Sigmoid colon (tissue), 7 donors: ENCODE data around the gene FOXD1. TPM values are rescaled to one million over a fixed set of nuclear protein-coding genes. Genes with fewer than 3 reads are reported as not detected.
"Not testable (repeated sequence)": the region's sequence is repeated elsewhere in the genome, so short reads cannot be mapped to it uniquely, and the experiment has no call there.

Source experiments
- DNase-seq: peaks from one replicate; pipeline ENCODE4 v3.0.0-alpha.2; 2019
- H3K27ac ChIP-seq, 4 donors: fragments of 200-600 bp; sonication (generic); one replicate each; pipeline ENCODE4 v1.5.1; 2016 to 2019; ENCODE audit warnings: mild to moderate bottlenecking in 1 of 4
- H3K27me3 ChIP-seq, 3 donors: fragments of 200-600 bp; sonication (generic); one replicate each; pipeline ENCODE4 v1.5.1; 2019; ENCODE audit warnings: mild to moderate bottlenecking in 1 of 3
- H3K36me3 ChIP-seq, 4 donors: fragments of 200-600 bp; sonication (generic); one replicate each; pipeline ENCODE4 v1.5.1; 2016 to 2019
- H3K4me1 ChIP-seq, 4 donors: fragments of 200-600 bp; sonication (generic); one replicate each; pipeline ENCODE4 v1.5.1; 2017 to 2019
- H3K4me3 ChIP-seq, 4 donors: fragments of 200-600 bp; sonication (generic); one replicate each; pipeline ENCODE4 v1.5.1; 2017 to 2019; ENCODE audit warnings: mild to moderate bottlenecking in 2 of 4, moderate library complexity in 1 of 4
- H3K9me3 ChIP-seq, 4 donors: fragments of 200-600 bp in 3 of 4; sonication (generic) in 3 of 4; one replicate each; pipeline versions ENCODE4 v1.5.1 to v1.6.1; 2013 to 2019
- EP300 ChIP-seq, 4 donors: sonication (generic); formaldehyde crosslinking; IDR thresholded peaks; one replicate each; pipeline ENCODE4 v1.6.1; 2017; ENCODE audit warnings: antibody characterized with exemption in 4 of 4
- POLR2A ChIP-seq, 2 donors: fragments of 450-650 bp; IDR thresholded peaks; one replicate each; pipeline ENCODE4 v1.6.1; 2016; ENCODE audit warnings: antibody characterized with exemption in 2 of 2, mild to moderate bottlenecking in 2 of 2, moderate library complexity in 2 of 2
- POLR2AphosphoS5 ChIP-seq, 4 donors: sonication (generic); formaldehyde crosslinking; IDR thresholded peaks; one replicate each; pipeline ENCODE4 v1.6.1; 2017; ENCODE audit warnings: antibody characterized with exemption in 4 of 4
- WGBS, 2 donors: extraction: QIAGEN DNeasy Blood & Tissue Kit; methylation state at CpG; one replicate each; pipeline ENCODE4 v1.1.7; 2013; 5-methylcytosine and 5-hydroxymethylcytosine counted together
- intact Hi-C: fragments of 100-400 bp; cut with DNase I; formaldehyde crosslinking; loops from one replicate; pipeline ENCODE4 v1.15.1; 2023
- polyA plus RNA-seq, 3 donors: library from polyadenylated mRNA; stranded (reverse); fragments of 200-250 nt; gene quantifications; one replicate each; pipeline ENCODE4 v1.2.3, GENCODE V29; 2013
- total RNA-seq, 4 donors: library from RNA; depleted of rRNA; stranded (reverse); fragments of >200 nt; gene quantifications; one replicate each; pipeline ENCODE4 v1.1.0, GENCODE V29; 2016
- TF ChIP-seq, protein P1 (sequence below), 4 experiments: fragments of 450-650 bp in 3 of 4; fragments of 200-600 bp in 1 of 4; IDR thresholded peaks; one replicate each; pipeline ENCODE4 v1.5.1; 2016 to 2019; ENCODE audit warnings: antibody characterized with exemption in 4 of 4, mild to moderate bottlenecking in 3 of 4, moderate library complexity in 2 of 4
- donor health status: healthy with polysubstance abuse.
- donor health status: Bipolar disorder and iron deficiency.
- donor health status: healthy.

The FOXD1 gene
- total and polyA plus RNA-seq, 7 donors = 0.09 to 0.49 (median 0.36) TPM; not detected in 4

DNA sequence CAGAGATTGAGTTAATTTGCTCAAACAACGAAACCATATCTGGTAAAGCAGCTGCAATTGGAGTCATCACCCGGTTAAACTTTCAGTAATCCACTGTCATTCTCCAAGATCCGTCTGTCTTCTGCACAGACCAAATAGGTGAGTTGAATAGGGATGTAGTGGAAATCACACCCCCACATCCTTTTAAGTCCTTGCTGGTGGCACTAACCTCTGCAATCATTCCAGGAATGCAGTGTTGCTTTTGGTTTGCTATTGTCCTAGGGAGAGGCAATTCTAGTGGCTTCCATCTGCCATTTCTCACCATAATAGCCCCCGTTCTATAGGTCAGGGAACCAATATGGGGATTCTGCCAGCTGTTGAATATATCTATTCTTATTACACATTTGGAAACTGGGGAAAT, 35.1 kb upstream of the FOXD1 start:
- 88 to 92% methylated on average over 4 of the region's 4 CpGs for WGBS, 2 donors
- intact Hi-C loops = no loop called here
- no peak overlapping the region for H3K27ac ChIP-seq

GRCh38 chr5:73482383-73483136, 34.0 kb upstream of the FOXD1 start:
- 78 to 87% methylated on average over 4 of the region's 4 CpGs for WGBS, 2 donors
- intact Hi-C loops = no loop called here
- no peaks in the 10 kb centered on the region for H3K9me3 ChIP-seq

More for the DNA sequence above, 35.1 kb upstream of the FOXD1 start:
- no peaks in the 10 kb centered on the region for H3K4me1 ChIP-seq
- H3K4me3 ChIP-seq = no peak overlapping the region
- no peaks in the 10 kb centered on the region for H3K36me3 ChIP-seq
- peaks cover 0 to 5% (median 0%) of the 10 kb centered on the region in 3 donors for H3K27me3 ChIP-seq
- no peak for TF ChIP-seq POLR2AphosphoS5 (IDR thresholded peaks at IDR 0.05)
- no peak for TF ChIP-seq POLR2A (IDR thresholded peaks at IDR 0.05)
- DNase-seq = no peak
- H3K9me3 ChIP-seq = no peaks in the 10 kb centered on the region

DNA sequence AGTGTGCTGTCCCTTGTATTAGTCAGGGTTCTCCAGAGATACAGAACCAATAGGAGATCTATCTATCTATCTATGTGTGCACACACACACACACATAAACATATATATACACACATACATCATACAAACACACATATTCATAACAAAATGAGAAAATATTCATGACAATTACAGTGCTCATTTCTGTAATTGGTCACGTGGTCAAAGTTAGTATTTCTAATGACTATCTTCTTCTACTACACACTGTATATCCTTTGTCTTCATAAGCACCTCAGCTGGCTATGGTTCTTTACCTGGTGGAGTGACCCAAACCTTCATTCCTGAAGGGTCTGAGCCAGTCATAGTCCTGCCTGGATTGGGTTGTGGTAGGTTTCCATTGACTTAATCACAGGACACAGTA, 31.9 kb upstream of the FOXD1 start:
- Histone ChIP-seq H3K4me1 (no peaks in the 10 kb centered on the region), H3K27ac (no peak overlapping the region), H3K9me3 (no peaks in the 10 kb centered on the region), H3K27me3 (no peaks in the 10 kb centered on the region), H3K4me3 (no peak overlapping the region), H3K36me3 (no peaks in the 10 kb centered on the region)
- DNase-seq = no peak
- 92 to 97% methylated on average over 1 of the region's 1 CpG for WGBS, 2 donors
- no peak for TF ChIP-seq EP300 (IDR thresholded peaks at IDR 0.05)
- TF ChIP-seq, protein P1, sequence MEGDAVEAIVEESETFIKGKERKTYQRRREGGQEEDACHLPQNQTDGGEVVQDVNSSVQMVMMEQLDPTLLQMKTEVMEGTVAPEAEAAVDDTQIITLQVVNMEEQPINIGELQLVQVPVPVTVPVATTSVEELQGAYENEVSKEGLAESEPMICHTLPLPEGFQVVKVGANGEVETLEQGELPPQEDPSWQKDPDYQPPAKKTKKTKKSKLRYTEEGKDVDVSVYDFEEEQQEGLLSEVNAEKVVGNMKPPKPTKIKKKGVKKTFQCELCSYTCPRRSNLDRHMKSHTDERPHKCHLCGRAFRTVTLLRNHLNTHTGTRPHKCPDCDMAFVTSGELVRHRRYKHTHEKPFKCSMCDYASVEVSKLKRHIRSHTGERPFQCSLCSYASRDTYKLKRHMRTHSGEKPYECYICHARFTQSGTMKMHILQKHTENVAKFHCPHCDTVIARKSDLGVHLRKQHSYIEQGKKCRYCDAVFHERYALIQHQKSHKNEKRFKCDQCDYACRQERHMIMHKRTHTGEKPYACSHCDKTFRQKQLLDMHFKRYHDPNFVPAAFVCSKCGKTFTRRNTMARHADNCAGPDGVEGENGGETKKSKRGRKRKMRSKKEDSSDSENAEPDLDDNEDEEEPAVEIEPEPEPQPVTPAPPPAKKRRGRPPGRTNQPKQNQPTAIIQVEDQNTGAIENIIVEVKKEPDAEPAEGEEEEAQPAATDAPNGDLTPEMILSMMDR (IDR thresholded peaks at IDR 0.05) = no peak
- TF ChIP-seq POLR2A (IDR thresholded peaks at IDR 0.05) = no peak
- no peak for TF ChIP-seq POLR2AphosphoS5 (IDR thresholded peaks at IDR 0.05)
- intact Hi-C loops = no loop called here

More at GRCh38 chr5:73482383-73483136, 34.0 kb upstream of the FOXD1 start:
- Histone ChIP-seq H3K27ac (no peak overlapping the region), H3K27me3 (peaks cover 0 to 5% (median 0%) of the 10 kb centered on the region in 3 donors), H3K36me3 (no peaks in the 10 kb centered on the region), H3K4me3 (no peak overlapping the region), H3K4me1 (no peaks in the 10 kb centered on the region)
- TF ChIP-seq POLR2AphosphoS5 (IDR thresholded peaks at IDR 0.05) = no peak
- no peak for TF ChIP-seq POLR2A (IDR thresholded peaks at IDR 0.05)
- TF ChIP-seq, protein P1 (IDR thresholded peaks at IDR 0.05) = no peak
- TF ChIP-seq EP300 (IDR thresholded peaks at IDR 0.05) = no peak
- no peak for DNase-seq

DNA sequence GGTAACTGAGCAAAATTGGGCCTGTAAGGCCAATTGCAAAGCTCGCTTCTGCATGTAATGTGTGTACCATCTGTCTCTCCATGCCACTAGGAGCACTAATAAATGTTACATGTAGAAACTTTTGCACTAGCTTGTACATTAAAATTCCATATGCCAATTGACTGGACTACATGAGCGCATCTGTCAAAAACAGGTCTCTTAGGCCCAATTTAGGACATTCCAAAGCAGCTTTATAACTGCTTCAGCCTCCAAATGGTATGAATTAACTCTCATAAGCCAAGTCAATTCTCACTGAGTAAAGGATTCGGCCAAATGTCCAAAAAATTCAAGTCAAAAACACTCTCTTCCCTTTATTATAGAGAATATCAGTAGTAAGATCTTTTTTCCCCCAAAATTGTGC, 23.5 kb upstream of the FOXD1 start:
- Histone ChIP-seq H3K4me3 (no peak overlapping the region), H3K9me3 (no peaks in the 10 kb centered on the region), H3K27me3 (no peaks in the 10 kb centered on the region), H3K27ac (no peak overlapping the region), H3K4me1 (no peaks in the 10 kb centered on the region), H3K36me3 (no peaks in the 10 kb centered on the region)
- WGBS, 2 donors = 62 to 91% methylated on average over 3 of the region's 3 CpGs
- no peak for TF ChIP-seq POLR2A (IDR thresholded peaks at IDR 0.05)
- no peak for TF ChIP-seq POLR2AphosphoS5 (IDR thresholded peaks at IDR 0.05)
- TF ChIP-seq, protein P1 (IDR thresholded peaks at IDR 0.05) = no peak
- no peak for TF ChIP-seq EP300 (IDR thresholded peaks at IDR 0.05)
- intact Hi-C loops = no loop called here
- DNase-seq = no peak

DNA sequence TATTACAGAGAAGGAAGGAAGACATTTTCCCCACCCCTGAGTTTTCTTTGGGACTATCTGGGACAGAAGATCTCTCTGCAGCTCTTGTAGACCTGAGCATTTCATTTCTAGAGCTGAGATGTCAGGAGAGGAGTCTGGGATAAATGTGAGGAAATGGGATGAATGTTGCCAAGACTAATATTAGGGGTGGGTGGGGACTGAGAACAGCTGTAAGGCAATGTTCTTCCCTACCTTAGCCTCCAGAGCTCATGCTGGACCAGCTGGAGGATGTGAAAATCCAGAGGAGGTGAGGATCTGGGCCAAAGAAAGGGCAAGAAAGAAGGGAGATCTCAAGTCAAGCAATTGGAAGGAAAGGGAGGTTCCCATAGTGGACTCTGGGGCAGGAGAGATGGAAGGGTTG, 23.1 kb upstream of the FOXD1 start:
- no peaks in the 10 kb centered on the region for H3K9me3 ChIP-seq
- no peaks in the 10 kb centered on the region for H3K36me3 ChIP-seq
- no peaks in the 10 kb centered on the region for H3K27me3 ChIP-seq
- intact Hi-C loops = no loop called here
- H3K4me3 ChIP-seq = no peak overlapping the region
- no peak for DNase-seq
- H3K4me1 ChIP-seq = no peaks in the 10 kb centered on the region
- no peak overlapping the region for H3K27ac ChIP-seq
- no peak for TF ChIP-seq POLR2A (IDR thresholded peaks at IDR 0.05)

DNA sequence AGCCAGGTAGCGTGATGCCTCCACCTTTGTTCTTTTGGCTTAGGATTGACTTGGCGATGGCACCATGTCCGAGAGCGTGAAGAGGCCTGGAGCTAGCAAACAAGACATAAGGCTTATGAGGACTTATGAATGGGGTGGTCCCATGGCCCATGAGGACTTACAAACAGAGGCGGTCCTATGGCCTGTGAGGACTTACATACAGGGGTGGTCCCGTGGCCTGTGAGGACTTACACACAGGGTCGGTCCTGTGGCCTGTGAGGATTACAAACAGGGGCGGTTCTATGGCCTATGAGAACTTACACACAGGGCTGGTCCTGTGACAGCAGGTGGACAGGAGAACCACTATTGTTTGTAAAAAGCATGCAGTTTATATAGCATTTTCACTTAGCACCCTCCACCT, 21.3 kb upstream of the FOXD1 start:
- no peaks in the 10 kb centered on the region for H3K4me1 ChIP-seq
- intact Hi-C loops = no loop called here
- H3K27me3 ChIP-seq = no peaks in the 10 kb centered on the region
- WGBS, 2 donors = 89 to 97% methylated on average over 8 of the region's 8 CpGs
- H3K36me3 ChIP-seq = no peaks in the 10 kb centered on the region
- no peak for TF ChIP-seq POLR2AphosphoS5 (IDR thresholded peaks at IDR 0.05)
- TF ChIP-seq, protein P1 (IDR thresholded peaks at IDR 0.05) = no peak
- no peak for TF ChIP-seq EP300 (IDR thresholded peaks at IDR 0.05)
- no peak for TF ChIP-seq POLR2A (IDR thresholded peaks at IDR 0.05)
- no peak overlapping the region for H3K27ac ChIP-seq
- H3K4me3 ChIP-seq = no peak overlapping the region
- H3K9me3 ChIP-seq = no peaks in the 10 kb centered on the region
- DNase-seq = no peak

GRCh38 chr5:73468638-73469037, 20.1 kb upstream of the FOXD1 start:
- H3K4me1 ChIP-seq, H3K9me3 ChIP-seq, DNase-seq, H3K27ac ChIP-seq, H3K27me3 ChIP-seq, H3K36me3 ChIP-seq, intact Hi-C loops, H3K4me3 ChIP-seq: not testable (repeated sequence)
- WGBS, 2 donors = 80 to 82% methylated on average over 3 of the region's 3 CpGs
